Testis (tissue), 3 donors: ENCODE results near the gene ZRANB3. TPM values are rescaled to one million over a fixed set of nuclear protein-coding genes. Genes with fewer than 3 reads are reported as not detected.
"Not testable (repeated sequence)": the region's sequence is repeated elsewhere in the genome, so short reads cannot be mapped to it uniquely, and the experiment has no call there.

Experiments
- DNase-seq: peaks from one replicate; pipeline ENCODE4 v3.0.0-alpha.2; 2019
- H3K27ac ChIP-seq, 2 donors: fragments of 200-600 bp; sonication (generic); one replicate each; pipeline ENCODE4 v1.5.1; 2019
- H3K27me3 ChIP-seq: fragments of 200-600 bp; sonication (generic); one replicate; pipeline ENCODE4 v1.5.1; 2019
- H3K36me3 ChIP-seq: fragments of 200-600 bp; sonication (generic); one replicate; pipeline ENCODE4 v1.5.1; 2017; ENCODE audit warnings: low read depth; ENCODE audit errors: missing control alignments
- H3K4me1 ChIP-seq: fragments of 200-600 bp; sonication (generic); one replicate; pipeline ENCODE4 v1.5.1; 2019
- H3K4me3 ChIP-seq, 2 donors: fragments of 200-600 bp; sonication (generic); one replicate each; pipeline ENCODE4 v1.5.1; 2017 to 2019
- H3K9me3 ChIP-seq: fragments of 200-600 bp; sonication (generic); one replicate; pipeline ENCODE4 v1.5.1; 2017
- CTCF ChIP-seq, 3 experiments: fragments of 450-650 bp in 2 of 3; fragments of 200-600 bp in 1 of 3; sonication (generic) in 1 of 3; IDR thresholded peaks; one replicate each; pipeline ENCODE4 v1.5.1; 2016 to 2019; ENCODE audit warnings: antibody characterized with exemption in 3 of 3, mild to moderate bottlenecking in 2 of 3, moderate library complexity in 1 of 3
- POLR2A ChIP-seq: fragments of 450-650 bp; IDR thresholded peaks from one replicate; pipeline ENCODE4 v1.6.1; 2017; ENCODE audit warnings: antibody characterized with exemption, mild to moderate bottlenecking, moderate library complexity
- WGBS, 2 donors: methylation state at CpG; one replicate each; pipeline ENCODE4 v1.1.5; 2018; 5-methylcytosine and 5-hydroxymethylcytosine counted together
- intact Hi-C: fragments of 100-400 bp; cut with DNase I; formaldehyde crosslinking; loops from one replicate; pipeline ENCODE4 v1.15.1; 2023; ENCODE audit warnings: low total_unique reads
- polyA plus RNA-seq: library from polyadenylated mRNA; stranded (reverse); fragments of 350-450 nt; fragmentation: Illumina TruSeq; extraction: RNeasy Lipid Tissue Mini Kit (QIAGEN cat#74804); gene quantifications from one replicate; pipeline ENCODE4 v1.2.3, GENCODE V29; 2014; ENCODE audit warnings: low read depth, low replicate concordance; ENCODE audit not compliant: insufficient read depth
- total RNA-seq, 2 donors: library from RNA; depleted of rRNA; stranded (reverse); fragments of >200 nt; gene quantifications; one replicate each; pipeline ENCODE4 v1.2.3, GENCODE V29; 2016

ZRANB3 gene
- total and polyA plus RNA-seq, 3 donors from 2014 or later, result 8.6 to 28.8 (median 19.3) TPM

- intact Hi-C loops, result no loop called here
- H3K27ac ChIP-seq, result no peak overlapping the region
- no peak for DNase-seq
- H3K27me3 ChIP-seq, result no peaks in the 10 kb centered on the region
- WGBS, 2 donors, result 83 to 87% methylated on average over 3 of the region's 3 CpGs
- H3K9me3 ChIP-seq, result no peaks in the 10 kb centered on the region
- H3K4me3 ChIP-seq, result no peak overlapping the region
- H3K36me3 ChIP-seq, result no peaks in the 10 kb centered on the region
- peaks cover 13% of the 10 kb centered on the region for H3K4me1 ChIP-seq
- no peak for TF ChIP-seq POLR2A
- TF ChIP-seq CTCF (IDR thresholded peaks at IDR 0.05), result no peak
Measured at GRCh38 chr2:135547311-135547710, 16.3 kb upstream of the ZRANB3 start.

- Histone ChIP-seq H3K4me1 (peaks cover 13% of the 10 kb centered on the region), H3K27ac (no peak overlapping the region), H3K27me3 (no peaks in the 10 kb centered on the region), H3K9me3 (no peaks in the 10 kb centered on the region), H3K36me3 (no peaks in the 10 kb centered on the region), H3K4me3 (no peak overlapping the region)
- intact Hi-C loops, result no loop called here
- DNase-seq, result no peak
- TF ChIP-seq POLR2A, result no peak
- TF ChIP-seq CTCF (IDR thresholded peaks at IDR 0.05), result no peak
- 75 to 94% methylated on average over 3 of the region's 3 CpGs for WGBS, 2 donors
Measured at GRCh38 chr2:135546436-135546835, 15.4 kb upstream of the ZRANB3 start.

- 84 to 91% methylated on average over 15 of the region's 15 CpGs for WGBS, 2 donors
- intact Hi-C loops, H3K27ac ChIP-seq, DNase-seq, H3K4me3 ChIP-seq, H3K36me3 ChIP-seq, H3K4me1 ChIP-seq, H3K9me3 ChIP-seq, H3K27me3 ChIP-seq: not testable (repeated sequence)
Measured at GRCh38 chr2:135533545-135533944, 2.5 kb upstream of the ZRANB3 start.

DNA sequence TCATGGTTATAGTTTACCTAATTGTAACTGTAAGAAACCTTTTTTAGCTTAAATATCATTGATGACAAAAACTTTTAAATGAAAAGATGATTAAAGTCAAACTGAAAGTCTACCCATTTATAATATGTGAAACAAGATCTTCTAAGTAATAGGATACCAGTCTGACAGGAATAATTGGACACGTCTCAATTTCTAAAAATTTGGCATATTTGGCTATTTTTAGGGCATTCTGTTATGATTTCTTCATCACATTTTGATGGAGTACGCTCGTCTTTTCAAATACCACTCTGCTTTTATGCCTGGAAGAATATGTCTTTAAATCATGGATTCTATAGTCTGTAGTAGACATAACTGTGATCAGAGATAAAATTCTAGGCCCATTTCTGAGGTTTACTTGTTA, 1.6 kb upstream of the ZRANB3 start:
- WGBS, 2 donors, result 45 to 52% methylated on average over 3 of the region's 3 CpGs
- Histone ChIP-seq H3K27ac (no peak overlapping the region), H3K4me3 (peak overlapping the region; percentile 78 to 80), H3K27me3 (no peaks in the 10 kb centered on the region), H3K36me3 (no peaks in the 10 kb centered on the region), H3K4me1 (peaks cover 8% of the 10 kb centered on the region), H3K9me3 (no peaks in the 10 kb centered on the region)
- no peak for DNase-seq
- TF ChIP-seq POLR2A (no peak), CTCF (IDR thresholded peaks at IDR 0.05) (no peak)
- intact Hi-C loops, result no loop called here

DNA sequence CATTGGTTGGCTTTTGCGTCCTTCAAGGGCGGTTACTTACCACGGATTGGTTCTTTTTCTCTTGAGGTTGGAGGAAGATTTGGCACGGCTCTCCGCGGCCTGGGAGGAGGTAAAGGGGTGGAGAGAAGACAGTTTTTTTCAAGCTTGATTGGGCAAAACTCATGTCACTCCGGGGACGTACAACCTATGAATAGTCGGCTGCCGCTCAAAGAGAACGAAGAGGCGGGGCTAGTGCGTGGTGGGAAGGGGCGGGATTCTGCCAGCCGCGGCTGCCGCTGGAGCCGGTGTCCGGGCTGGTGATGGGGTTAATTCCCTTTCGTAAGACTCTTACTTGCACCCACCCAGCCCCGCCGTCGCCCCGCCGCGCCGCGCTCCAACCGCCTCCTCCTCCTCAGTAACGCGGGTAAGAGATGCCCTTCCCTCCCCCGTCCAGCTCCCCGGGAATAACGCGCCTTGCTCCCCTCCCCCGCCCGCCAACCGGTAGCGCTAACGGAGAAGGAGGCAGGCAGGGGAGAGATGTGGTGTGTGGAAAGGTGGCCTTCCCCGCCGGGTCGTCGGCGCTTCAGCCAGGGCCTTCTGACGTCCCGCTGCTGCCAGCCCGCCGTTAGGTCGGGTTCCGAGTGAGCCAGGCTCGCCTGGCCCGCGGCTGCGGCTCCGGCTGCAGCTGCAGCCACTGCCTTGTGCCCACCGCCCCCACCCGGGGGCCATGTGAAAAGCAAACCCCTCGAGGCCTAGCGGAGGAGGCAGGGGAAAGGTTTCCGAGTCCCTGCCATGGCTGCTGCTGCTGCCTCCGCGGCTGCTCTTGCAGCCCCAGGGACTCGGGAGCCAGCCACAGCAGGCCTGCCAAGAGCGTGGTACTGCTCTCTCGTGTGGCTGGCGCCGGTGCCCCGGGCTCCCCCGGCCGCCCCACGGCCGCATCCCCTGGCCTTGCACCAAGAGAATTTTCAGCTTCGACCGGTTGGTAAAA, 496 bp upstream of the ZRANB3 start, which contains the start of gene R3HDM1:
Gene R3HDM1, plus strand, starts transcription at position 254 of the 967 bp plus-strand sequence. CDS start 73,362 bp downstream, outside the sequence.
- H3K27ac ChIP-seq, result peak within 1 kb of the TSS; percentile 71 to 96
- H3K36me3 ChIP-seq, result no peaks in the 10 kb centered on the region
- no peaks in the 10 kb centered on the region for H3K9me3 ChIP-seq
- H3K4me1 ChIP-seq, result peaks cover 8% of the 10 kb centered on the region
- intact Hi-C loops, result no loop called here
- peak; percentile 100 for DNase-seq
- TF ChIP-seq CTCF (IDR thresholded peaks at IDR 0.05) (no peak), POLR2A (no peak)
- H3K4me3 ChIP-seq, result peak within 1 kb of the TSS; percentile 78 to 80
- 0 to 1% methylated on average over 18 to 73 of the region's 75 CpGs for WGBS, 2 donors
- H3K27me3 ChIP-seq, result no peaks in the 10 kb centered on the region
